Lung (tissue), 12 donors: ENCODE measurements around the gene AEBP1. TPM values are rescaled to one million over a fixed set of nuclear protein-coding genes. Genes with fewer than 3 reads are reported as not detected.

ENCODE experiments used
- ATAC-seq: fragments of 200-7000 bp; cut with Tn5 transposase; one replicate; pipeline ENCODE4 v1.9.1; 2020; ENCODE audit warnings: moderate number of reproducible peaks; ENCODE audit not compliant: insufficient read depth, low FRiP score
- DNase-seq, 3 donors: peaks; one replicate each; pipeline ENCODE4 v3.0.0-alpha.2; 2013 to 2017
- H3K27ac ChIP-seq, 2 donors: one replicate each; pipeline ENCODE4 v1.5.1; 2013; ENCODE audit warnings: mild to moderate bottlenecking in 2 of 2, moderate library complexity in 2 of 2, control low read depth in 1 of 2, inconsistent platforms in 1 of 2, low read depth in 1 of 2, low read length in 1 of 2
- H3K27me3 ChIP-seq, 3 donors: one replicate each; pipeline ENCODE4 v1.5.1; 2013; ENCODE audit warnings: low read length in 2 of 3; ENCODE audit not compliant: control insufficient read depth in 3 of 3, insufficient read depth in 3 of 3
- H3K36me3 ChIP-seq, 4 donors: one replicate each; pipeline ENCODE4 v1.5.1; 2013; ENCODE audit warnings: low read length in 4 of 4, mild to moderate bottlenecking in 1 of 4, moderate library complexity in 1 of 4; ENCODE audit not compliant: control insufficient read depth in 4 of 4, insufficient read depth in 4 of 4
- H3K4me1 ChIP-seq, 5 donors: one replicate each; pipeline ENCODE4 v1.5.1; 2013; ENCODE audit warnings: low read length in 5 of 5, mild to moderate bottlenecking in 2 of 5, moderate library complexity in 1 of 5; ENCODE audit not compliant: control insufficient read depth in 5 of 5, insufficient read depth in 5 of 5
- H3K4me3 ChIP-seq: one replicate; pipeline ENCODE4 v1.5.1; 2013; ENCODE audit warnings: mild to moderate bottlenecking, control low read depth, moderate library complexity
- H3K9ac ChIP-seq, 2 donors: one replicate each; pipeline ENCODE4 v1.5.1; 2013; ENCODE audit warnings: low read length in 2 of 2, control low read depth in 1 of 2; ENCODE audit not compliant: insufficient read depth in 1 of 2
- H3K9me3 ChIP-seq, 4 donors: one replicate each; pipeline ENCODE4 v1.5.1; 2013; ENCODE audit warnings: low read length in 3 of 4, mild to moderate bottlenecking in 1 of 4, moderate library complexity in 1 of 4; ENCODE audit not compliant: control insufficient read depth in 4 of 4, insufficient read depth in 3 of 4
- CTCF ChIP-seq: IDR thresholded peaks from 2 replicates; pipeline ENCODE4 v1.5.1; 2012; ENCODE audit warnings: mild to moderate bottlenecking; ENCODE audit errors: control extremely low read depth, extremely low read depth
- WGBS, 2 donors: extraction: QIAGEN DNeasy Blood & Tissue Kit; methylation state at CpG; one replicate each; pipeline ENCODE4 v1.1.7; 2013; 5-methylcytosine and 5-hydroxymethylcytosine counted together
- polyA plus RNA-seq, 2 donors: library from polyadenylated mRNA; stranded (reverse); fragments of 200-250 nt; gene quantifications; one replicate each; pipeline ENCODE4 v1.2.1, GENCODE V29; 2013
- total RNA-seq, 2 donors: library from RNA; depleted of rRNA in 1 of 2; stranded (reverse); fragments of >200 nt in 1 of 2; gene quantifications; one replicate each; pipeline ENCODE4 v1.2.1, GENCODE V29; 2014 to 2021
- donor health status: control.
- donor health status: control.
- donor health status: Bipolar disorder and iron deficiency.
- donor health status: healthy.
- donor health status: DM: yes; HTN: yes; CAD: no.

AEBP1 gene
- total and polyA plus RNA-seq, 4 donors = 43.4 to 124 (median 68.7) TPM

- no peaks in the 10 kb centered on the region for H3K27me3 ChIP-seq
- TF ChIP-seq CTCF = no peak
- peaks cover 0 to 16% (median 3%) of the 10 kb centered on the region in 5 donors for H3K4me1 ChIP-seq
- H3K27ac ChIP-seq = no peak overlapping the region
- H3K4me3 ChIP-seq = no peak overlapping the region
- peaks cover 0 to 23% (median 10%) of the 10 kb centered on the region in 4 donors for H3K36me3 ChIP-seq
- no peak overlapping the region for H3K9ac ChIP-seq
- WGBS, 2 donors = 88 to 90% methylated on average over 20 to 21 of the region's 21 CpGs
- no peaks in the 10 kb centered on the region for H3K9me3 ChIP-seq
- ATAC-seq = no peak
- DNase-seq = no peak
Observed at GRCh38 chr7:44107961-44108767, 4.0 kb downstream of the AEBP1 start.

GRCh38 chr7:44108768-44109750, 4.9 kb downstream of the AEBP1 start:
- WGBS, 2 donors = 90 to 95% methylated on average over 21 of the region's 21 CpGs
- TF ChIP-seq CTCF = no peak
- Histone ChIP-seq H3K9me3 (no peaks in the 10 kb centered on the region), H3K27ac (no peak overlapping the region), H3K4me3 (no peak overlapping the region), H3K4me1 (peaks cover 0 to 12% (median 3%) of the 10 kb centered on the region in 5 donors), H3K36me3 (peaks cover 0 to 27% (median 13%) of the 10 kb centered on the region in 4 donors), H3K27me3 (no peaks in the 10 kb centered on the region), H3K9ac (no peak overlapping the region)
- ATAC-seq = no peak
- DNase-seq = no peak

DNA sequence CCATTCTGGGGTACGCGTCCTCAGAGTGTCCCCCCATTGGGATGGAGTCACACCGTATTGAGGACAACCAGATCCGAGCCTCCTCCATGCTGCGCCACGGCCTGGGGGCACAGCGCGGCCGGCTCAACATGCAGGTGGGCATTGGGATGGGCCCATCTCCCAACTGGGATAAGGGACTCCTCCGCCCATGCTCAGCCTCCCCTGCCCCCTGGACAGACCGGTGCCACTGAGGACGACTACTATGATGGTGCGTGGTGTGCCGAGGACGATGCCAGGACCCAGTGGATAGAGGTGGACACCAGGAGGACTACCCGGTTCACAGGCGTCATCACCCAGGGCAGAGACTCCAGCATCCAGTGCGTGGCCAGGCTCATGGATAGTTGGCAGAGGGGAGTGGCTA, 5.8 kb downstream of the AEBP1 start:
- H3K36me3 ChIP-seq = peaks cover 0 to 36% (median 15%) of the 10 kb centered on the region in 4 donors
- ATAC-seq (no peak), DNase-seq (no peak)
- H3K27ac ChIP-seq = no peak overlapping the region
- H3K4me3 ChIP-seq = no peak overlapping the region
- WGBS, 2 donors = 94 to 96% methylated on average over 18 of the region's 18 CpGs
- TF ChIP-seq CTCF = no peak
- peaks cover 0 to 7% (median 1%) of the 10 kb centered on the region in 5 donors for H3K4me1 ChIP-seq
- no peak overlapping the region for H3K9ac ChIP-seq
- no peaks in the 10 kb centered on the region for H3K27me3 ChIP-seq
- no peaks in the 10 kb centered on the region for H3K9me3 ChIP-seq
